Measurements from ENCODE around the gene XRCC6. TPM values are rescaled to one million over a fixed set of nuclear protein-coding genes. Genes with fewer than 3 reads are reported as not detected.

XRCC6 gene
- total and polyA plus RNA-seq, 2 of the 4 experiments (the other 2 are of a cell fraction) = 202 to 401 TPM

DNA sequence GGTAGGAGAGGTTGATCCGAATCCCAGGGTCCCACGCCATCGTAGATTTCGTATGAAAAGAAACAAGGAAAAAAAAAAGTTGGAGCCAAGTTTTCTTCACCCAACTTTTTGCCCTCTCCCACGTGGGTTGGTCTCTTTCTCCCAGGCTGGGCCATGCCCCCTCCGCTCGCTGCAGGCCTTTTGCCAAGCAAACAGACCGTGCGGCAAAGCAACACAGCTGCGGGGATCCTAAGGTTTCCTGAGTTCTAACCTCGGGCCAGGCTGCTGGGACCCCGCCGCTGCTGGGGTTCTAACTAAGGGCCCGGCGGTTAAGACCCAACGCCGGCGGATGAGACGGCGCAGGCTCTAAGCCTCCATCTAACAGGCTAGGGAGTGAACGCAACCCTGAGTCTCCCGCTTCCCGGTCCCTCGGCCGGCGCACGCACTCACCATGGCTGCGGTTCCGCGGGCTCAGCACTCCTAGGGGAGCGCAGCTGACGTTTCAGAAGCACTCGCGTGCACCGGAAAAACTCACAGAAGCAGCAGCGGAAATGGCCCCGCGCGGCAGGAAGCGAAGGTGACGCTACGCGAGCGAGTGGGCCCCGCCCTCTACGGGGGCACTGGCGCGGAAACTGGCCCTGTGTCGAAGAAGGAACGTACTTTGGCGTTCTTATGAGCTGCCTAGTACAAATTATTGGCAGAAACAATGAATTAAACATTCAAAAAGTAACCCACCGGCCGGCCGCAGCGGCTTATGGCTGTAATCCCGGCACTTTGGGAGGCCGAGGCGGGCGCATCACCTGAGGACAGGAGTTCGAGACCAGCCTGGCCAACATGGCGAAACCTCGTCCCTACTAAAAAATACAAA, 67.5 kb downstream of the XRCC6 start, which contains the start of gene SNU13:
TSS of gene SNU13 (minus strand) at position 503 of the 847 bp plus-strand sequence. CDS start at position 432, 71 bp downstream.
- Histone ChIP-seq H2AK9ac (replicated peaks; ENCODE audit: low read depth, low read length, poor library complexity) (peak within 1 kb of the TSS; percentile 97), H2BK5ac (ENCODE audit: low read depth, low read length, poor library complexity, severe bottlenecking) (peak within 1 kb of the TSS; percentile 67), H4K20me1 (ENCODE audit: insufficient read depth, low read length) (peaks cover 14% of the 10 kb centered on the region), H4K8ac (ENCODE audit: low read depth in 2 of 2, low read length in 2 of 2) (peak within 1 kb of the TSS; percentile 89 to 93), H4K5ac (ENCODE audit: low read depth, low read length) (peak within 1 kb of the TSS; percentile 77), H3K23ac (ENCODE audit: low read depth, low read length) (peak within 1 kb of the TSS; percentile 100), H2BK20ac (ENCODE audit: low read depth, low read length) (no peak within 1 kb of the TSS), H3K4me3 (ENCODE audit: insufficient read depth, low read depth, low read length) (peak within 1 kb of the TSS; percentile 88), H2BK15ac (ENCODE audit: low read depth, low read length) (0 out of 3 replicates have a peak within 1 kb of the TSS, but pooled peaks have one; percentile 9), H2AK5ac (ENCODE audit: low read depth, low read length) (peak within 1 kb of the TSS; percentile 90), H3K9ac (ENCODE audit: low read depth, low read length) (peak within 1 kb of the TSS; percentile 82), H3K27ac (ENCODE audit: insufficient read depth, low read length) (peak within 1 kb of the TSS; percentile 85), H3K9me1 (ENCODE audit: insufficient read depth, low read length) (no peaks in the 10 kb centered on the region; the same call in 1 of the 2 replicates), H3K79me1 (ENCODE audit: low read depth in 1 of 2, low read length in 2 of 2) (peaks cover 0 to 23% of the 10 kb centered on the region in 2 experiments; a peak in 2 of 4 replicates), H4K91ac (ENCODE audit: insufficient read depth, low read depth, low read length) (peak within 1 kb of the TSS; percentile 69; the same call in 1 of the 2 replicates), H3K36me3 (ENCODE audit: control insufficient read depth, insufficient read depth, low read length) (peaks cover 3% of the 10 kb centered on the region; the same call in 1 of the 2 replicates), H3K4me2 (ENCODE audit: low read depth, low read length) (peak within 1 kb of the TSS; percentile 91), H3K14ac (replicated peaks; ENCODE audit: low read depth, low read length) (peak within 1 kb of the TSS; percentile 99), H3K18ac (ENCODE audit: low read depth, low read length) (peak within 1 kb of the TSS; percentile 46; the same call in 1 of the 2 replicates), H2AFZ (replicated peaks; ENCODE audit: low read length, poor library complexity) (peak within 1 kb of the TSS; percentile 90), H3K4ac (ENCODE audit: low read depth, low read length) (peak within 1 kb of the TSS; percentile 78), H2BK120ac (ENCODE audit: low read depth, low read length) (peak within 1 kb of the TSS; percentile 41; the same call in 1 of the 2 replicates), H3K4me1 (ENCODE audit: control insufficient read depth, insufficient read depth, low read length) (peaks cover 4% of the 10 kb centered on the region; the same call in 1 of the 2 replicates), H3K9me3 (ENCODE audit: control insufficient read depth, insufficient read depth, low read length) (no peaks in the 10 kb centered on the region), H3K27me3 (ENCODE audit: control insufficient read depth, insufficient read depth, low read length) (no peaks in the 10 kb centered on the region), H3K56ac (ENCODE audit: extremely low read depth, insufficient read depth, low read length) (peak within 1 kb of the TSS; percentile 80)
- intact Hi-C loops (cut with micrococcal nuclease) = no loop called here
- ChIA-PET CTCF (interaction anchor here (3.8 kb wide), 1 partner anchor 9 kb away, joined by 23 read pairs; no protein-coding TSS in a partner anchor), POLR2A (ENCODE audit: unreplicated experiment) (interaction anchor here (0.7 to 1.1 kb wide), 2 partner anchors 8 to 111 kb away, joined by 3 to 4 read pairs; no protein-coding TSS in a partner anchor)
- peak; percentile 94 for ATAC-seq (ENCODE audit: low read depth)
- TF ChIP-seq MAFK (IDR thresholded peaks at IDR 0.05; ENCODE audit: low read depth, low read length) = peak; percentile 77
- TF ChIP-seq, protein P1, sequence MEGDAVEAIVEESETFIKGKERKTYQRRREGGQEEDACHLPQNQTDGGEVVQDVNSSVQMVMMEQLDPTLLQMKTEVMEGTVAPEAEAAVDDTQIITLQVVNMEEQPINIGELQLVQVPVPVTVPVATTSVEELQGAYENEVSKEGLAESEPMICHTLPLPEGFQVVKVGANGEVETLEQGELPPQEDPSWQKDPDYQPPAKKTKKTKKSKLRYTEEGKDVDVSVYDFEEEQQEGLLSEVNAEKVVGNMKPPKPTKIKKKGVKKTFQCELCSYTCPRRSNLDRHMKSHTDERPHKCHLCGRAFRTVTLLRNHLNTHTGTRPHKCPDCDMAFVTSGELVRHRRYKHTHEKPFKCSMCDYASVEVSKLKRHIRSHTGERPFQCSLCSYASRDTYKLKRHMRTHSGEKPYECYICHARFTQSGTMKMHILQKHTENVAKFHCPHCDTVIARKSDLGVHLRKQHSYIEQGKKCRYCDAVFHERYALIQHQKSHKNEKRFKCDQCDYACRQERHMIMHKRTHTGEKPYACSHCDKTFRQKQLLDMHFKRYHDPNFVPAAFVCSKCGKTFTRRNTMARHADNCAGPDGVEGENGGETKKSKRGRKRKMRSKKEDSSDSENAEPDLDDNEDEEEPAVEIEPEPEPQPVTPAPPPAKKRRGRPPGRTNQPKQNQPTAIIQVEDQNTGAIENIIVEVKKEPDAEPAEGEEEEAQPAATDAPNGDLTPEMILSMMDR (conservative IDR thresholded peaks at IDR 0.05; ENCODE audit: low read depth, low read length) = peak; percentile 4; the same call in 1 of the 2 replicates
- no peak for TF ChIP-seq FOS (IDR thresholded peaks at IDR 0.05; ENCODE audit: low read depth, low read length)
- TF ChIP-seq BHLHE40 (IDR thresholded peaks at IDR 0.05; ENCODE audit: low read depth, low read length) = peak; percentile 86
- TF ChIP-seq MXI1 (IDR thresholded peaks at IDR 0.05; ENCODE audit: borderline replicate concordance, low read depth, low read length) = peak; percentile 54; the same call in 1 of the 2 replicates
- TF ChIP-seq MAZ (IDR thresholded peaks at IDR 0.05; ENCODE audit: borderline replicate concordance, low read depth, low read length) = peak; percentile 99
- TF ChIP-seq SMC3 (IDR thresholded peaks at IDR 0.05; ENCODE audit: low read depth, low read length) = no peak
- TF ChIP-seq RFX5 (IDR thresholded peaks at IDR 0.05; ENCODE audit: low read depth, low read length) = no peak
- no peak for TF ChIP-seq RCOR1 (IDR thresholded peaks at IDR 0.05; ENCODE audit: insufficient replicate concordance, low read length)
- TF ChIP-seq POLR2A (IDR thresholded peaks at IDR 0.05; ENCODE audit: low read depth, low read length) = peak; percentile 84
- 0% methylated on average over 21 of the region's 62 CpGs; no CpG with 5 or more reads in 1 of the 2 experiments for WGBS, 2 experiments (ENCODE audit: extremely low coverage in 2 of 2, insufficient read length in 1 of 2)
- peak; percentile 92 for DNase-seq
- in situ Hi-C loops (cut with MboI; ENCODE audit: low sequenced_read_pairs) = no loop called here
- dilution Hi-C loops (cut with HindIII; ENCODE audit: low sequenced_read_pairs, unreplicated experiment) = no loop called here
- no TSS peak for BruUV-seq (replicated peaks)
